ENCODE data around the gene ITPR2.
A peak's percentile ranks its signal among the peaks of the same experiment; 100 is the strongest.

Gene ITPR2

DNA sequence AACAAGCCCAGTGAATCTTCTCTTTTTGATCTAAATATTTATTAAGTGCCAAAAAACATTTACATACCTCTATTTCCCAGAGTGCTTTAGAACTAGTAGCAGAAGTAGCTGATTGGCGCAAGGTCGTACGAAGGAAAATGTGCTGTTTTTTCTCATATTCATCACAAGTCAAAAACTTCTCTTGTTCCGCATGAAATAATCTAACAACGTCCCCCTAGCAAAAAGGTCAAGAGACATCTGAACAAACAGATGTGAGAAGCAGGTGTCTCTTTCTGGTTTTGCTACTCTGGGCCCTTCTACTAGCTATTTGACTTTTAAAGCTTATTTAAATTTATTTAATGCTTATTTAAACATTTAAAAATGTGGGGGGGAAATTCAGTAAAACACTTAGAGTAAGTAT lies 117.8 kb downstream of the ITPR2 start:
- Histone ChIP-seq H3K4me3 (no peak overlapping the region), H3K27ac (no peak overlapping the region), H3K36me3 (peaks cover 0 to 71% (median 5%) of the 10 kb centered on the region in 11 experiments; a peak in 10 of 22 replicates), H3K9me3 (replicated peaks in 1 of 11) (no peaks in the 10 kb centered on the region), H3K9ac (no peak overlapping the region), H3K4me1 (peaks cover 0 to 17% (median 0%) of the 10 kb centered on the region in 10 experiments; a peak in 4 of 20 replicates), H4K20me1 (no peaks in the 10 kb centered on the region), H3K4me2 (no peak overlapping the region), H3K27me3 (no peaks in the 10 kb centered on the region)
- TF ChIP-seq Cebpa-rat (IDR thresholded peaks at IDR 0.05) = no peak

DNA sequence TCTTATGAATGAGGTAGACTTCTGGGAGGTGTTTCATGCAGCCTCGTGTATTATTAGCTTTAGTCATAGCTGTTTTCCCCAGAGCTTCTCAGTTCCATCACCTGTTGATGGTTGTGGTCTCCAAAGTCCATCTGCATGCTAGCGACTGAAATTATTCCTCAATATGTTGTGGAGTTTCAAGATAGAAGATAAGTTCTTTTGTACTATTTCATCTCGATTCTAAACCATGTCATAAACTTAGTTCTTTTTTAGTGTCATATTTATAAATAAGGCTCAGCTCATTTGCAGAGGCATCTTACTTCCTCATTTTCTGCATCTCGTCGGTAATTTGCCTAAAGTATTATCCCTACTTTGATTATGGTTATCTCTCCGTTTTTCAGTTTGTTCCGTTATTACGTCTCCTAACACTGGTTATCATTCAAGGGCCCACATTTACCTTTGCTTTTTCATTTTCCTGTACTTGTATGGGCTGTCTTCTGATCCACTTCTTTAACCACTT lies 119.1 kb downstream of the ITPR2 start:
- no peak overlapping the region for H3K27ac ChIP-seq
- H3K4me2 ChIP-seq = no peak overlapping the region
- H3K27me3 ChIP-seq = no peaks in the 10 kb centered on the region
- no peak overlapping the region for H3K4me3 ChIP-seq
- no peaks in the 10 kb centered on the region for H4K20me1 ChIP-seq
- peaks cover 0 to 78% (median 11%) of the 10 kb centered on the region in 11 experiments; a peak in 10 of 22 replicates for H3K36me3 ChIP-seq
- no peaks in the 10 kb centered on the region for H3K9me3 ChIP-seq (replicated peaks in 1 of 11)
- peaks cover 0 to 23% (median 0%) of the 10 kb centered on the region in 10 experiments; a peak in 4 of 20 replicates for H3K4me1 ChIP-seq
- no peak overlapping the region for H3K9ac ChIP-seq
- TF ChIP-seq Cebpa-rat (IDR thresholded peaks at IDR 0.05) = no peak

DNA sequence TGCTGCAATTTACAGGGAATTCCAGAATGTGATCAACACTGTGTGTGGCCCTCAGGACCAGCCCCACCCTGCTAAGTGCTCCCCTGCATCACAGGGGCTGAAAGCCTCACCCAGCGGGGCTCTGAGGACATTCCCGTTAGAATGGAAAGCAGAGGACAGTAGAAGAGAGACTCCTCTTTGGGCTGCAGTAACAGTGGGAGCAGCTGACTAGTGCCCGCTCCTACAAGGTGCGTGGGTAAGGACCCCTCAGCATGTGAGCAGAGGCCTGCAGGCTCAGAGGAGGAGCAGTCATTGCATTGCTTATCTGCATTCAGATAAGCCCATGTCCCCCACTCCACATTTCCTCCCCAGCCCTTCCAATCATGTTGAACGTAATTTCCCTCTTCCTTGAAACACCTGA lies 120.1 kb downstream of the ITPR2 start:
- H3K4me3 ChIP-seq = no peak overlapping the region
- H3K27ac ChIP-seq = no peak overlapping the region
- no peaks in the 10 kb centered on the region for H3K9me3 ChIP-seq (replicated peaks in 1 of 11)
- H3K27me3 ChIP-seq = no peaks in the 10 kb centered on the region
- H3K9ac ChIP-seq = no peak overlapping the region
- H3K36me3 ChIP-seq = peaks cover 0 to 83% (median 11%) of the 10 kb centered on the region in 11 experiments; a peak in 10 of 22 replicates
- no peaks in the 10 kb centered on the region for H4K20me1 ChIP-seq
- no peak for TF ChIP-seq Cebpa-rat (IDR thresholded peaks at IDR 0.05)
- no peak overlapping the region for H3K4me2 ChIP-seq
- peaks cover 0 to 23% (median 0%) of the 10 kb centered on the region in 10 experiments; a peak in 4 of 20 replicates for H3K4me1 ChIP-seq

DNA sequence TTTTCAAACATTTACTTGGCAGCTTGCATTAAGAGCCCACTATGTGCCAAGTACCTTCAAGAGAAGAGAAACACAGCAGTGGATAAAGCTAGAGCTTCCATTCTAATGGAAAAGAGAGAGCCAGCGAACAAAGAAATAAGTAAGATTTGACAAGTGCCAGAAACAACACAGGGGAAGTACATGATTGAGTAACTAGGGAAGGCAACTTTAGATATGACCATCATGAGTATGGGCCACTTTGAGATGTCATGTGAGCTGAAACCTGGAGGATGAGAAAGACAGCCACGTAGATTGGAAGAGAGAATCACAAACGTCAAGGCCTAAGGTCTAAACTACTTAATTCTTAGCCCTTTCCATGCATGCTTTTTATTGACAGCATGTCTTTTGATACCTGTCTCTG lies 121.4 kb downstream of the ITPR2 start:
- Histone ChIP-seq H3K4me3 (no peak overlapping the region), H3K36me3 (peaks cover 0 to 76% (median 11%) of the 10 kb centered on the region in 11 experiments; a peak in 10 of 22 replicates), H3K9ac (no peak overlapping the region), H3K4me2 (peak overlapping the region in 2 of 11 experiments; percentile 46 to 56; a peak in 4 of 22 replicates), H4K20me1 (no peaks in the 10 kb centered on the region), H3K4me1 (peaks cover 0 to 27% (median 0%) of the 10 kb centered on the region in 10 experiments; a peak in 6 of 20 replicates), H3K27ac (0 out of 22 replicates have a peak overlapping the region, but pooled peaks of 1 of the 11 experiments have one; percentile 6), H3K9me3 (replicated peaks in 1 of 11) (no peaks in the 10 kb centered on the region), H3K27me3 (no peaks in the 10 kb centered on the region)
- TF ChIP-seq Cebpa-rat (IDR thresholded peaks at IDR 0.05) = no peak

DNA sequence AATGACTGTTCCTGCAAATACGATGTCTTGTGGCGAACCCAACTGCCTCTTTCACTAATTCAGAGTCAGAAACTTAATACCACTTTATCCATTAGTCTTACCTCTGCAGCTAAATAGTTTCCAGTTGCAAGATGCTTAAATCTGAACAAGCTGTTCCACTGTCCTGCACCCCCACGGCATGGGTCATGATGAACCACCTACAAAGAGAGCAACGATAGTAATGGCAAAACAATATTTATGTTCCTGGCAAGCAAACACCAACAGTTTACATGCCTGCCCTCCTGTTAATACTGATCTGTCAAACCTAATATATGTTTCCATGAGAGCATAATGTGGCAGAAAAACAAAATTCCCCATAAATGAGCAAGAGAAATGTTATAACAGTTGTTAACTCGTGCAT lies 121.9 kb downstream of the ITPR2 start:
- H3K27me3 ChIP-seq = no peaks in the 10 kb centered on the region
- H3K36me3 ChIP-seq = peaks cover 0 to 72% (median 11%) of the 10 kb centered on the region in 11 experiments; a peak in 10 of 22 replicates
- no peak overlapping the region for H3K9ac ChIP-seq
- no peak for TF ChIP-seq Cebpa-rat (IDR thresholded peaks at IDR 0.05)
- H3K4me1 ChIP-seq = peaks cover 0 to 32% (median 0%) of the 10 kb centered on the region in 10 experiments; a peak in 6 of 20 replicates
- H3K9me3 ChIP-seq (replicated peaks in 1 of 11) = no peaks in the 10 kb centered on the region
- peak overlapping the region in 2 of 11 experiments; percentile 46 to 56; a peak in 4 of 22 replicates for H3K4me2 ChIP-seq
- H3K4me3 ChIP-seq = no peak overlapping the region
- 0 out of 22 replicates have a peak overlapping the region, but pooled peaks of 1 of the 11 experiments have one; percentile 6 for H3K27ac ChIP-seq
- H4K20me1 ChIP-seq = no peaks in the 10 kb centered on the region

DNA sequence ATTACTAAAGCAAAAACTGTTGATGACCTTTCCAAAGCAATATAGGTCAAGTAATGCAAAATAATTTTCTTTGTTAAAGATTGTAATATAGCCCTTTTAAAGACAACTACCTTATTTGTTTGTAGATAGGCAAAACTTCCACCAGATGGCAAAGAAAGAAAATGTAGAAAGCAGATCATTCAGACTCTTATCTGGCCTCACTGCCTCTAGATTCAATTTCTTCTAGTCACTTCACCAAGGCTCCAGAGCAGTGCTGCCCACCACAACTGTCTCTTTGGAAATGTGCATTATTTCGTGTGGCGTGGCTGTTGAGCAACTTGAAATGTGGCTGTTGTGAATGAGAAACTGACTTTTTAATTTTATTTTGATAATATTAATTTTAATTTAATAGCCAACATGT lies 127.1 kb downstream of the ITPR2 start:
- Histone ChIP-seq H3K27ac (no peak overlapping the region), H3K4me1 (peaks cover 0 to 54% (median 4%) of the 10 kb centered on the region in 10 experiments; a peak in 10 of 20 replicates), H3K4me3 (no peak overlapping the region), H3K4me2 (peak overlapping the region in 3 of 11 experiments; percentile 74 to 84 (median 81); a peak in 6 of 22 replicates), H3K27me3 (no peaks in the 10 kb centered on the region), H3K9me3 (replicated peaks in 1 of 11) (no peaks in the 10 kb centered on the region), H3K36me3 (peaks cover 0 to 25% (median 0%) of the 10 kb centered on the region in 11 experiments; a peak in 6 of 22 replicates), H3K9ac (no peak overlapping the region), H4K20me1 (no peaks in the 10 kb centered on the region)
- TF ChIP-seq Cebpa-rat (IDR thresholded peaks at IDR 0.05) = no peak

DNA sequence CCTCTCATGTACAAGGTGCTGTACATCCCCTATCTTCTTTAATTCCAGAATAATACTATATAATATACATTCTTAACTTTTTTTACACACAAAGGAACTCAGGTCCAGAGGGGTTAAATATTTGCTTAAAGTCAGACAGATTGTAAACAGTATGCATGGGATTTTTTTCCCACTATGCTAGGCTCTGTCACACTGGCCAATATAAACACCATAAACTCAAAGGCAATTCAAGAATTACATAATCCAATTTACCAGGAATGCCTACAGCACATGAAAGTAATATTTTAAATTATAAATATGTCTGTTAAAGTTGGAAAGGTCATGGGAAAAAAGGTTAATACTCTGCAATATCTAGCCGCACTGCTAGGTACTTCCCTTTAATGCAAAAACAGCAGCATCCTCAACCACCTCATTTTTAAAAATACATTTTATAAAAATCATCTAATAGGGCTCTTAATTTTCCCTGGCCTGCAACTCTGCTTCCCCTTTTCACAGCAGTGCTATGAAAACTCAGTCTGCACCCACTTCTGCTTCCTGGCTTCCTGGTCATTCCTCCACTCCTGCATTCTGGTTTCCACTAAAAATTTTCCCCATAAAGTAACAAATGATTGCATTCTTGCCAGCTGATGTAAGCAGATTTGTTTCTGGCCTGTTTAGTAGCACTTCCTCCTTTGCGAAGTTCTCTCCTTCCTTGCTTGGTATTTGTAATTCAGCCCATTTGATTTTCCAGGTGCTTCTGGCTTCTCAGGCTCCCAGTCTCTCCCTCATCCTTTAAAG lies 128.1 kb downstream of the ITPR2 start:
- H3K9me3 ChIP-seq (replicated peaks in 1 of 11) = no peaks in the 10 kb centered on the region
- H3K27ac ChIP-seq = peak overlapping the region in 1 of 11 experiments; percentile 39; a peak in 2 of 22 replicates
- H3K27me3 ChIP-seq = no peaks in the 10 kb centered on the region
- peak overlapping the region in 1 of 11 experiments; percentile 5; a peak in 1 of 22 replicates for H3K9ac ChIP-seq
- no peak for TF ChIP-seq Cebpa-rat (IDR thresholded peaks at IDR 0.05)
- H3K4me1 ChIP-seq = peaks cover 0 to 46% (median 4%) of the 10 kb centered on the region in 10 experiments; a peak in 10 of 20 replicates
- peak overlapping the region in 4 of 11 experiments; percentile 31 to 84 (median 78); a peak in 9 of 22 replicates for H3K4me2 ChIP-seq
- H4K20me1 ChIP-seq = no peaks in the 10 kb centered on the region
- H3K4me3 ChIP-seq = no peak overlapping the region
- peaks cover 0 to 24% (median 0%) of the 10 kb centered on the region in 11 experiments; a peak in 5 of 22 replicates for H3K36me3 ChIP-seq

DNA sequence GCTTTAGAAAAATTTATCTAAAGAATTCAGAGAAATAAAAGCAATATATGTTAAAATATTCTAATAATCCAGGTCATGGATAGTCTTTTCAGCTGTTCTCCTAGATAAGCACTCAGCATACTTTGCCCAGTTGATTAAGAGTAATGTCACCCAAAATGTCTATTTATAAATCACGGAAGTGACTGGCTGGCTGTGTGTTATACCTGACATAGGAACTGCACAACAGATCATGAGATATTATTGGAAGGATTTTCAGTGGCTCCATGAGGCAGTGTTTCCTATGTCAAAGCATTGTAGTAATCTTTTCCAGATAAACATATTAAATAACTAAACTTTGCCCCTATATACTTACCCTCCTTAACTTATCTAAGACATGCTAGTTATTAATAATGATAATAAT lies 128.8 kb downstream of the ITPR2 start:
- H3K9ac ChIP-seq = 0 out of 22 replicates have a peak overlapping the region, but pooled peaks of 1 of the 11 experiments have one; percentile 5
- H3K36me3 ChIP-seq = peaks cover 0 to 22% (median 0%) of the 10 kb centered on the region in 11 experiments; a peak in 5 of 22 replicates
- H3K4me3 ChIP-seq = no peak overlapping the region
- no peaks in the 10 kb centered on the region for H3K9me3 ChIP-seq (replicated peaks in 1 of 11)
- no peaks in the 10 kb centered on the region for H4K20me1 ChIP-seq
- no peaks in the 10 kb centered on the region for H3K27me3 ChIP-seq
- H3K27ac ChIP-seq = peak overlapping the region in 1 of 11 experiments; percentile 39; a peak in 1 of 22 replicates
- H3K4me2 ChIP-seq = peak overlapping the region in 4 of 11 experiments; percentile 31 to 84 (median 78); a peak in 7 of 22 replicates
- TF ChIP-seq Cebpa-rat (IDR thresholded peaks at IDR 0.05) = no peak
- peaks cover 0 to 44% (median 4%) of the 10 kb centered on the region in 10 experiments; a peak in 10 of 20 replicates for H3K4me1 ChIP-seq

DNA sequence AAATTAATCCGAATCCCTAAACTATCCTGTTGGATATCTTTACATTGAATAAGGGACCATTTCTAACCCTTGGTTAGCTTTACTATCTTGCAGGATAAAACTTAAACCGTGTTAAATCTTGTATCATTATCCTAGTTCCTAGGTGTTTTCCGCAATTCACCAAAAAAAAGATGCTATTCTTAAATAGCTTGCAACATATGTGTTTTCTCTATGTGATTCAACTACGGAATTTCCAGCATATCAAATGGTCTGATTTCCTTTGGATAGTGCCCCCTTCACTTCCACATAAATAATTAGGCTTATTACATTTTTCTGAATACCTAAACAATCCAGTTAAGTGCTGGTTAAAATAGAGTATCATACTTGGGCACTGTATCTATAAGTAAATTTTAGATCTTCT lies 130.3 kb downstream of the ITPR2 start:
- Histone ChIP-seq H3K27ac (no peak overlapping the region), H3K4me1 (peaks cover 0 to 44% (median 4%) of the 10 kb centered on the region in 10 experiments; a peak in 10 of 20 replicates), H3K9ac (no peak overlapping the region), H3K36me3 (peaks cover 0 to 27% (median 0%) of the 10 kb centered on the region in 11 experiments; a peak in 5 of 22 replicates), H4K20me1 (no peaks in the 10 kb centered on the region), H3K4me3 (no peak overlapping the region), H3K27me3 (no peaks in the 10 kb centered on the region), H3K9me3 (replicated peaks in 1 of 11) (0 out of 22 replicates have a peak, but pooled peaks cover 0 to 5% (median 0%) of the 10 kb centered on the region in 11 experiments), H3K4me2 (peak overlapping the region in 1 of 11 experiments; percentile 84; a peak in 1 of 22 replicates)
- no peak for TF ChIP-seq Cebpa-rat (IDR thresholded peaks at IDR 0.05)
